Measurements from ENCODE around the gene OR4D2.

DNA sequence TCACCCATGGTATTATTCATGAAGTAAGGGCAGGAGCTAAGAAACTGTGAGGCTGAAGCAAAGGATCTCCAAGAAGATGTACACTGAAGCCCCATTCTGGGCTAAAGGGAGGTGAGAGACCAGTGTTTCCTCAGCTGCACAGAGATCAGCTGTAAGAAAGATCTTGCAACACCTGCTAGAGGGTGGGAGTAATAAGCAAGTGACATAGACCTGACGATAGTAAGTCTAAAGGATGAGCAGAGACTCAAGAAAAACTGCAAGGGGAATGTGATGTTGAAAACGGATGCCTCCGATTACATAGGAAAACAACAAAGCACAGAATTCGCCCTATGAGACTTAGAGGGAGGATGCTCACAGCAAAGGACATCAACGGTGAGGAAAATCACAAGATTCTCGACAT lies at the start of gene OR4D2:
- TF ChIP-seq, protein P1, sequence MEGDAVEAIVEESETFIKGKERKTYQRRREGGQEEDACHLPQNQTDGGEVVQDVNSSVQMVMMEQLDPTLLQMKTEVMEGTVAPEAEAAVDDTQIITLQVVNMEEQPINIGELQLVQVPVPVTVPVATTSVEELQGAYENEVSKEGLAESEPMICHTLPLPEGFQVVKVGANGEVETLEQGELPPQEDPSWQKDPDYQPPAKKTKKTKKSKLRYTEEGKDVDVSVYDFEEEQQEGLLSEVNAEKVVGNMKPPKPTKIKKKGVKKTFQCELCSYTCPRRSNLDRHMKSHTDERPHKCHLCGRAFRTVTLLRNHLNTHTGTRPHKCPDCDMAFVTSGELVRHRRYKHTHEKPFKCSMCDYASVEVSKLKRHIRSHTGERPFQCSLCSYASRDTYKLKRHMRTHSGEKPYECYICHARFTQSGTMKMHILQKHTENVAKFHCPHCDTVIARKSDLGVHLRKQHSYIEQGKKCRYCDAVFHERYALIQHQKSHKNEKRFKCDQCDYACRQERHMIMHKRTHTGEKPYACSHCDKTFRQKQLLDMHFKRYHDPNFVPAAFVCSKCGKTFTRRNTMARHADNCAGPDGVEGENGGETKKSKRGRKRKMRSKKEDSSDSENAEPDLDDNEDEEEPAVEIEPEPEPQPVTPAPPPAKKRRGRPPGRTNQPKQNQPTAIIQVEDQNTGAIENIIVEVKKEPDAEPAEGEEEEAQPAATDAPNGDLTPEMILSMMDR (IDR thresholded peaks at IDR 0.05) = no peak
- no peak for TF ChIP-seq POLR2AphosphoS5 (IDR thresholded peaks at IDR 0.05)
